HG02759 (cell line): ENCODE data around the gene KATNB1.
"Not testable (repeated sequence)": the region's sequence is repeated elsewhere in the genome, so short reads cannot be mapped to it uniquely, and the experiment has no call there.

Experiments used
- ATAC-seq: cut with Tn5 transposase; IDR thresholded peaks from one replicate; pipeline ENCODE4 v1.9.1; 2021; ENCODE audit warnings: mild to moderate bottlenecking, moderate library complexity; ENCODE audit not compliant: unreplicated experiment

KATNB1 gene

DNA sequence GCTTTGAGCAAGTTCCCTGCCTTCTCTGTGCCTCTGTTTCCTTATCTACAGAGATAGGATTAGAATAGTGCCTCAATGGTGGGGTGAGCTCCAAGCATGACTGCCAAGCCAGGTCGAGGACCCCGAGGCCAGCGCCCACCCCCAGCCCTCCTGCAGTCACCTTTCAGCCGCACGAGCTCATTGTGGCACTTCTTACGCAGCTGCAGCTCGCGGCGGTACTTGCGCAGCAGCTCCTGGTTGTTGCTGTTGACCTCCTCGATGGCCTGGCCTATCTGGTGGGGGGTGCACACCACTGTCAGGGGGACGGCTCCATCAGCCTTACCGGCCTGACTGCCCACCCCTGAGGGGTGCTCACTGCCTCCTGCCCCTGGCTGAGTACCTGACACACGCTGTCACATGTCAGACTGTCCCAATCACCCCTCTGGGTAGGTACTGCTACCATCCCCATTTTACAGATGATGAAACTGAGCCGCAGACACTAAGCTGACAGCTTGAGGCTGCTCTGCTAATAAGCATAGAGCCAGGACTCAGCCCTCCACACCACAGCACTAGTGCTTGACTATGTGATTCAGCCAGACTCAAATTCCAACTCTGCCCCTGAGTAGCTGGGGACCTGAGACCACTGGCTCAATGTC, 31.3 kb downstream of the KATNB1 start:
- ATAC-seq = no peak

- ATAC-seq = no peak
These were observed 34.1 kb downstream of the KATNB1 start for GRCh38 chr16:57769541-57770145.

DNA sequence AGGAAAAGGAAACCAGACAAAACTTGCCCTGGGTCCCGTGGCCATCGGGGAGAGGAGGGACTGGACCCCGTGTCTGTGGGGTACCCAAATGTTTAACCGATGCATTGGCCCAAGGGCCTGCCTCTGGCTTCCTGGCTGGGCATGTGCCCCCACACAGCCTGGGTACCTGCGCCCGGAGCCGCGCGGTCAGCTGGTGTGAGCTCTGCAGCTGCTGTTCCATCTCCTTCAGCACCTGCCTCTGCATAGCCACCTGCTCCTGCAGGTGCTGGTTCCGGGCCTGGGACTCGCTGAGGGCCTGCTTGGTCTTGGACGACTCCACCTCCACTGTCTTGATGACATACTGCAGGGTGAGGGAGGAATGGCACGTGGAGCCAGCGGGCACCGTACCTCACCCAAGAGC, 34.8 kb downstream of the KATNB1 start:
- ATAC-seq = no peak

GRCh38 chr16:57771141-57771785, 35.7 kb downstream of the KATNB1 start:
- no peak for ATAC-seq

- ATAC-seq = no peak
These were observed 37.4 kb downstream of the KATNB1 start for GRCh38 chr16:57773019-57773418.

- no peak for ATAC-seq
These were observed 38.2 kb downstream of the KATNB1 start for GRCh38 chr16:57773655-57774295.

DNA sequence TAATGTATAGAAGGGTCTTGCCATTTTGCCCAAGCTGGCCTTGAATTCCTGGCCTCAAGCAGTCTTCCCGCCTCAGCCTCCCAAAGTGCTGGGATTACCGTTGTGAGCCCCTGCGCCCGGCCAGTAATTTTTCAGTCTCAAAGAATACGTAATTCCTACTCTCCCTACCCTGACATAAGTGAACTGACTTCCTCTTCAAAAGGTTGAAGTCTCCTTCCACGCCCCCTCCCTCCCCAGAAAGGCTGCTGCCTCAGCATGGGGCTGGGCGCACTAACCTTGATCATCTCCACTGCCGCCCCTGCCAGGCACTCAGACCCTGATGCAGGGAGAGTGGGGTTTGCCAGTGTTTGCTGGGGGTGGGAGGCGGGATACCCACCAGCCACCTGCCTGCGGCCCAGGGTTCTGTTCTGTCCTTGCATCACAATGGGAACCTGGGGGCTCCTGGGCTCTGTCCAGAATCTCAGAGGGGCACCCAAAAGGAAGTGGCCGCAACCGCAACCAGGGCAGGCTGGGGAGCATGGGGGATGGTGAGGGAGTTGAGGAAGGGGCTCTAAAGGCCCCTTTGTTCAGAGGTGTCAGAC, 39.2 kb downstream of the KATNB1 start:
- ATAC-seq = no peak

GRCh38 chr16:57775661-57776469, 40.3 kb downstream of the KATNB1 start:
- no peak for ATAC-seq

GRCh38 chr16:57778658-57779057, 43.1 kb downstream of the KATNB1 start:
- no peak for ATAC-seq

DNA sequence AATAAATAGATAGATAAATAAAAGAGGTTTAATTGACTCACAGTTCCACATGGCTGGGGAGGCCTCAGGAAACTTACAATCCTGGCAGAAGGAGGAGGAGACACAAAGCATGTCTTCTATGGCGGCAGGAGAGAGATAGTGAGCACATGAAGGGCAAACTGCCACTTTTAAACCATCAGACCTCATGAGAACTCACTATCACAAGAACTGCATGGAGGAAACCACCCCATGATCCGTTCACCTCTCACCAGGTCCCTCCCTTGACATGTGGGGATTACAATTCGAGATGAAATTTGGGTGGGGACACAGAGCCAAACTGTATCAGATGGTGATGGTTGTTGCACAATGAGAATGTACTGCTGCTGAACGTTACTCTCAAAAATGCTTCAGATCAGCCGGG, 44.3 kb downstream of the KATNB1 start:
- not testable (repeated sequence) for ATAC-seq

DNA sequence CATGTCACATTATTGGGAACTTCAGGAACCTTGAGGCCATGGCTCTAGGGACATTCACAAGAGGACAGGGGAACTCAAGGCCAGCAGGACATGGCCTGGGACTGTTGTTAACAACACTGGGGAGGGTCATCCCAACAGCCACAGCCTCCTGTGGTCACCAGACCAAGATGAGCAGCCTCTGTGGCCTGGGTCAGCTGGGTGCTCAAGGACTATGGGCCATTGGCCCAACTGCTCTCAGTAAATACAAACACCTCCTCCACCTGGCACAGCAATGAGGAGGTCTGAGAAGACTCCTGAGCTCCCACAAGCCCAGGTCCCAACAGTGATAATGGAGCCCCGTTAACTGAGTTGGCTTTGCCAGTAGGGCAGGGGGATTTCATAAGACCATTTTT, 45.8 kb downstream of the KATNB1 start:
- ATAC-seq = no peak

DNA sequence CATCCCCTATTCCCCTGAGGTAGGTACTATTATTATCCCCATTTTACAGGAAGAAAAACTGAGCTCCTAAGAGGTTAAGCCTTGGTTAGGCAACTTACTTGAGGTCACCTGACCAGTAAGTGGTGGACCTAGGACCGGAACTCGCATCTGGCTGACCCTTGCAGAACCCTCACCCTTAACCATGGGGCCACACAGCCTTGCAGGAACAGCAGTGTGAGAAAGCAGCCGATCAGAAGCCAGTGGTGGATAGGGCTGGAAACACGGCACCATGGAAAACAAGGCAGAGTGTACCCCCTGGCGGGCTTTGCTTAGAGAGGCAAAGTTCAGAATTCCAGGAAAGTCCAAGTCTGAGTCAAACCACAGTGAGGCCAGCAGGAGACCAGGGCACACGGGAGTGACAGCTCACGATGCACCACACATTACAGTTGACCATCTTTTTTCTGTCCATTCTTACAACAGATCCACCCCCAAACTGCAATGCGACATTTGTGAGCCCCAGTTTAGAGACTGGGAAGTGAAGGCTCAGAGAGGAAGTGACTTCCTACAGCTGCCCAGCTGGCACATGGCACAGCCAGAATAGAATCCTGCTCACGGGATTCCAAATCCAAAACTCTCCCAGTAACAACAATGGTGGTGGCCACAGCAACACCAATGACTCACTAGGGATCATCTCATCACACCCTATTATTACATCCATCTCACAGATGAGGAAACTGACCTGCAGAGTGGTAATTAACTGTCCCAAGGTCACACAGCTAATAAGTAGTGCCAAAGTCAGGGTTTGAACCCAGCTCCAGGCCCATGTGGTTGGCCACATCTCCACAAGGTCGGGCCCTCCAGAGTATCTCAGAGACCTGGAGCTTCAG, 46.4 kb downstream of the KATNB1 start:
- no peak for ATAC-seq

DNA sequence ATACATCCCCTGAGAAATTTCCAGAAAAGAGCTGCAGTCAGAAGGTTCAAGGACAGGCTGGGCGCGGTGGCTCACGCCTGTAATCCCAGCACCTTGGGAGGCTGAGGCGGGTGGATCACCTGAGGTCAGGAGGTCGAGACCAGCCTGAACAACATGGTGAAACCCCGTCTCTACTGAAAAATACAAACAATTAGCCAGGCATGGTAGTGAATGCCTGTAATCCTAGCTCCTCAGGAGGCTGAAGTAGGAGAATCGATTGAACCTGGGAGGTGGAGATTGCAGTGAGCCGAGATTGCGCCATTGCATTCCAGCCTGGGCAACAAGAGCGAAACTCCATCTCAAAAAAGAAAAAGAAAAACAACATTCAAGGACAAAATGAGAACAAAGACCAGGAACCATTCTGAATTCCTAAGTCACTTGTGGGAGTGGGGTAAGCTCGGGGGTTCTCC, 47.1 kb downstream of the KATNB1 start:
- not testable (repeated sequence) for ATAC-seq

DNA sequence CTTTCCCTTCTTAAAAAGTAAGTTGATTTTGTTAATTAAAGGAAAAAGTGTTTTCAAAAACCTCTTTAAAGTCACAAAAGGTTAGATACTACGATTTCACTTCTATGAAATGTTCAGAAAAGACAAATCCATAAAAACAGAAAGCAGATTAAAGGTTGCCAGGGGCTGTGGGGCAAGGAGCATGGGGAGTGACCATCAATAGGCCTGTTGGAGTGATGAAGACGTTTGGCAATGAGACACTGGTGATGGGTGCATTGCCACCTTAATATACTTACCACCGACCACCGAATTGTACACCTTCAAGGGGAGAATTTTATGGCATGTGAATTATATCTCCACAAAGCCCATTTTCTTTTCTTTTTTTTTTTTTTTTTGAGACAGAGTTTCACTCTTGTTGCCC, 47.5 kb downstream of the KATNB1 start:
- ATAC-seq = no peak

GRCh38 chr16:57783883-57784282, 48.3 kb downstream of the KATNB1 start:
- no peak for ATAC-seq

- ATAC-seq = no peak
These were observed 48.8 kb downstream of the KATNB1 start for GRCh38 chr16:57784334-57784733.

DNA sequence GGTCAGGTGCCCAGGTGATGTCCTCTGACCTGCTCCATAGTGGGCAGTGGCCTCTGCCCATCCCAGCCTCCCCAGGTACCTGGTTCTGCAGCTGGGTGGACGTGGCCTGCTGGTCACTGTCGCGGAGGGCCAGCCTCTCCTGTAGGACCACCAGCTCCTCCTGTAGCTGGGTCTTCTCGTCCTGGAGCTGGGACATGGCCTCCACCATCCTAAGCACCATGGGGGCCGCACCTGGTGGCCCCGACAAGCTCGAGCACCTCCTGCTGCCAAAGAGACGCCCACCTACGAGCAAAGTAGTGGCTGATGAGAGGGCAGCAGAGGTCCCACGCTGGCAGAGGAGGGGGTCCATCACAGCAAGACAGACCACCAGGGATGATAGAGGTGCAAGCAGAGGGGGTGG, 49.8 kb downstream of the KATNB1 start:
- ATAC-seq = no peak

GRCh38 chr16:57785924-57786323, 50.4 kb downstream of the KATNB1 start:
- ATAC-seq = no peak

DNA sequence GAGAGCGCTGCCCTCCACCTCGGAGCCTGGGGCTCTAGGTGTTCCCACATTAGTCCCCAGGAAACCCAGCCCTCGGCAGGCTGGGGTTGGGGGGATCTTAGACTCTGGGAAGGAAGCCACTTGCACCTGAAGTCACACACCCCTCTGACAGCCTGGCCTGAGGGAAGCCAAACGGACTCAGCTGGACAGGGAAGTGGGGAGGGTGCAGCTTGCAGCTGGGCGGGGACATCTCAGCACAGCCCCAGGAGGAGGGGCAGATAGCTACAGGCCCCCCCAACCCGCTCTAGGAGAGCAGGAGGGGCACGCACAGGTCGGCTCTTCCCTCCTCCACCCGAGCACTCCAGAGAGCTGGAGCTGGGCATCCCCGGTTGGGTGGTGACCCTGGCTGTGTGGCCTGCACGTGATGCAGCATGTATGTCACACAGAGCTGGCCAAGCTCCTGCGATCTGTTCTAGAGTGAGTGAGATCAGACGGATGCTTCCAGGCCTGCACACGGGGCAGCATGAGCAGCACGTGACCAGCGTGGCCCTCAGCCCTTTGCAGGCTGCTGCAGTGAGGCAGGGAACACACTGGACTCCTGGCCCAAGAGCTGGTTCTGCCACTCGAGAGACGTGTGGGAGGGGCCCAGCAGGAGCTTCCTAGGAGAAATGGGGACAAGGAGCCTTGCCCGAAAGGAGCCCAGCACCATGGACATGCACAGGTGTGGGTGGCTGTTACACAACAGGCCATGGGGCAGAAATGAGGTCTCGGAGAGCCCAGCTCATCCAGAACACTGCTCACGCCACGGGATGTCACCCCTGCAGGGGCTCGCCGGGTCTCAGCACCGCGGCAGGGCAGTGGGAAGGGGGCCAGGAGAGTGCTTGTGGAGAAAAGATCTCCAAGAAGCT, 51.3 kb downstream of the KATNB1 start:
- no peak for ATAC-seq
